HG03108 (cell line): Measurements from ENCODE around the gene GTF2A2.

Experiments used
- ATAC-seq: cut with Tn5 transposase; IDR thresholded peaks from one replicate; pipeline ENCODE4 v1.9.1; 2021; ENCODE audit warnings: moderate library complexity; ENCODE audit not compliant: unreplicated experiment

The GTF2A2 gene

DNA sequence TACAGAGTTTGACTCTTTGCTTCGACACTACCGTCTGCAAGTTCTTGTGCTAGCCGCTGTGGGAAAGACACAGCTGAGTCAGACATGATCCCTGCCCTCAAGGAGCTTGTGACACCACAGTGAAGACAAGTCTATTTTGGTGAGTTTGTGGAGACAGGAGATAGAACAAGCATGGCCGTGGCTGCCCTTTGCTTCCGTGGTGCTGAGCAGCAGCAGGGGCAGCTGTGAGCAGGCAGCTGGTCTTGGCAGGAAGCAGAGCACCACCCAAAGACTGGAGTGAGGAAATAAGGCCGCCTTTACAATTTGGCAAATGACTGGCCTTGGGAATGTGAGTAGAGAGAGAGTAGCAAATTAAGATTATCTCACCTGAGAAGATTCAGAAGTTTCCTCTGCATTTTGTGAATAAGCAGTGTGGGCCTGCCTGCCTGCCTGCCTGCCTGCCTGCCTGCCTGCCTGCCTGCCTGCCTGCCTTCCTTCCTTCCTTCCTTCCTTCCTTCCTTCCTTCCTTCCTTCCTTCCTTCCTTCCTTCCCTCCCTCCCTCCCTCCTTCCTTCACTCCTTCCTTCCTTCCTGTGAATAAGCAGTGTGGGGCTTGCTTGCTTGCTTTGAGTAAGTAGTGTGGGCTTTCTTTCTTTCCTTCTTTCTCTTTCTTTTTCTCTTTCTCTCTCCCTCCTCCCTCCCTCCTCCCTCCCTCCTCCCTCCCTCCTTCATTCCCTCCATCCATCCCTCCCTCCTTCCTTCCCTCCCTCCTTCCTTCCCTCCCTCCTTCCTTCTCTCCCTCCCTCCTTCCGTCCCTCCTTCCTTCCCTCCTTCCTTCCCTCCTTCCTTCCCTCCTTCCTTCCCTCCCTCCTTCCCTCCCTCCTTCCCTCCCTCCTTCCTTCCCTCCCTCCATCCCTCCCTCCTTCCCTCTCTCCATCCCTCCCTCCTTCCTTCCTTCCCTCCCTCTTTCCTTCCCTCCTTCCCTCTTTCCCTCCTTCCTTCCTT is 47.3 kb downstream of the GTF2A2 start:
- ATAC-seq: no peak

DNA sequence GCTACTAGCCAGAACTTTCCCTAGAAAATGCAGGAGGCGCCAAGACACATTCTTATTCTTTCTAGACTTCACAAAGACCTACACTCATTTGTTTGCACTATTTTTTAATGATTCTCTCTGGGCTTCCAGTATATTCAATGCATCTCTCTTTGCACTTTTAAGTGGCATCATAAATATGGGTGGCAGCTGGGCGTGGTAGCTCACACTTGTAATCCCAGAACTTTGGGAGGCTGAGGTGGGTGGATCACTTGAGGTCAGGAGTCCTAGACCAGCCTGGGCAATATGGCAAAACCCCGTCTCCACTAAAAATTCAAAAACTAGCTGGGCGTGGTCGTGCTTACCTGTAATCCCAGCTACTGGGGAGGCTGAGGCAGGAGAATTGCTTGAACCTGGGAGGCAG is 51.3 kb downstream of the GTF2A2 start:
- ATAC-seq: no peak

DNA sequence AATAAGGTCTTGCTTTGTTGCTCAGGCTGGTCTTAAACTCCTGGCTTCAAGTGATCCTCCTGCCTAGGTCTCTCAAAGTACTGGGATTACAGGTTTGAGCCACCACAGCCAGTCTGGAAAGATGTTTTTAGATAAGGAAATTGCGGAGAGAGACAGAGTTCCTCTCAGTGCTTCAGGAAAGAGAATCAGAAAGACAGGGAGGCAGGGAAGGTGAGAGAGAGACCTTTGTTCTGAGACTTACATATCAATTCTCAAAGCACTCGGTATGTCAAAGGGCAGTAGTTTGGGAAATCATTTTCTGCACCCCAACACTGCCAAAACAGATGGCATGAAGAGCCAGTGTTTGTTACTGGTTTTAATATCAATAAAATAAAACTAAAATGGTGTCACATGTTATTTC is 58.9 kb downstream of the GTF2A2 start:
- no peak for ATAC-seq

DNA sequence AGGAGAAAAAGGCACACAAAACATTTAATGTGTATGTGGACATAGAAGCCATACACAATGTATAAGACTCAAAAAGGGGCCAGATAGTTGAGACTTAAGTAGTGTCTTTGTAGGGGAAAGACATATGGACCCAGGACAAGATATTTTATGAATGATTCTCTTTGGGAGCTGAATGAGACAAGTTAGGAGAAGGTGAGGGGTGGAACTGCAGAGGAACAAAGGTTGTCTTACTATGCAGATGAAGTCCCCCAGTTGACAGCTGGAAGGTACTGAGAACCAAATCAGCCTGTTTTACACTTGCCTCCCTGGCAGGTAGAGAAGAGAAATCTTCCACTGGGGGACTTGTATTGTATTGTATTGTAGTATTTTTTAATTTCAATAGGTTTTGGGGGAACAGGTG is 60.7 kb downstream of the GTF2A2 start:
- ATAC-seq: no peak

DNA sequence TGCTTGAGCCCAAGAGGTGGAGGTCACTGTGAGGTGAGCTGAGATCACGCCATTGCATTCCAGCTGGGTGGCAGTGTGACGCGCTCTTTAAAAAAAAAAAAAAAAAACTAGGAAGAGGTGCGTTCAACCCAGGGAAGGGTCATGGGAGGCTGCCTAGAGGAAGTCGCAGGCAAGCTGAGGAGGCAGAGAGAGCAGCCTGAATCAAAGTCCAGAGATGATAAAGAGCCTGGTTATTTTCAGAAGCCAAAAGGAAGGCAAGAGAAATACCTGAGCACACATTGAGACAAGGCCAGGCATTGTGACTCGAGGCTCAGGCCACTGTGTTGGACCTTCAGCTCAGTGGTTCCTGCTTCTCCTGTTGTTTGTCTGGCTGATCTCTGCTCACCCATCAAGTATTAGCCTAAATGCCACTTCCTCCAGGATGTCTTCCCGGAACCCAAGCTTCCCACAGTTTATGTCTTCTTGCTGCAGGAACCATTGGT is 61.8 kb downstream of the GTF2A2 start:
- no peak for ATAC-seq

DNA sequence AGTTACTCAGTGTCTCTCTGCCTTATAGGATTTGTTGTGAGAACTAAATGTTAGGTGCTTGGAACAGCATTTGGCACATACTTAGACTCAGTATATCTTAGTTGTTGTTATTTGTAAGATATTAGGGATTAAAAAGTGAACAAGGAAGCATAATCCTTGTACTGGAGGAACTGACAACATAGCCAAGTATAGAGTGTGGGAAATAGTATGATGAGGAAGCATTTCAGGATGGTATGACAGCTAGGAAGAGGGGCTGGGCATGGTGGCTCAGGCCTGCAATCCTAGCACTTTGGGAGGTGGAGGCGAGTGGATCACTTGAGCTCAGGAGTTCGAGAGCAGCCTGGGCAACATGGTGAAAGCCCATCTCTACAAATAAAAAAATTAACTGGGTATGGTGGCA is 62.3 kb downstream of the GTF2A2 start:
- ATAC-seq: no peak

DNA sequence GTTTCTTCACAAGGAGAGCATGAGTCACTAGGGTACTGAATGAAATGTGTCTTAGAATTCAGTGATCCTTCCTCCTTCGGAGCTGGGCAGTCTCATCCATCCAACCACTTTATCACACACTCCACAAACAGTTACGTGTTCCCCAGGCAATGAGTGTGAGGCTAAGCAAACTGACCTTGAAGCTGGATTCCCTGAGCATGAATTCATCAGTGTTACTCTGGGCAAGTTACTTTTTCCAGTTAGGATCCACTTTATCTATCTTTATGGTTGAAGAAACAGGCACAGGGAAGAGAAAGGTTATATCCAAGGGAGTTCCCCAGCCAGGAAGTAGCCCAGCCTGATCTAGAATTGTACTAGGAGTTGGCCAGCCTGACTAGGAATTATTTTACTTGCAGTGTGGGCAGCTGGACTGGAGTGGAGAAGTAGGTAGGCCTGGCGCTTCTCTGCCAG is 62.8 kb downstream of the GTF2A2 start:
- ATAC-seq: no peak

DNA sequence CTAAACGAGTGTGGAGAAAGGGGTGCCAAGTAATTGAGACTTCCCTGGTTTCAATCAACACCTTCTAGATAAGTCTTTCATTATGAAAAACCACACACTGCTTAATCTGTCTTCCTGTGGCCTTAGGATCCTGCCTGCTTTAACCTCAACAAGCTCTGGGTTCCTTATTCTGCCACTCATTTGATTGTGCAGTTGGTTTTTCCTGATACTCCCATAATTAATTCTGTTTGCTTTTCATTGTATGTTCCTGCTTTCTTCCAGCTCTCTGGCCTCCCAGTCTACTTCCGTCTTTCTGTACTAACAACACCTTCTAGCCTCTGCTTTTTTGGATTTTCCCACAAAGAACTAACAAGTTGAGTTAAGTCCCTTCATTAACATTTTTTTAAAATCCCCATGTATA is 66.0 kb downstream of the GTF2A2 start:
- ATAC-seq: no peak

DNA sequence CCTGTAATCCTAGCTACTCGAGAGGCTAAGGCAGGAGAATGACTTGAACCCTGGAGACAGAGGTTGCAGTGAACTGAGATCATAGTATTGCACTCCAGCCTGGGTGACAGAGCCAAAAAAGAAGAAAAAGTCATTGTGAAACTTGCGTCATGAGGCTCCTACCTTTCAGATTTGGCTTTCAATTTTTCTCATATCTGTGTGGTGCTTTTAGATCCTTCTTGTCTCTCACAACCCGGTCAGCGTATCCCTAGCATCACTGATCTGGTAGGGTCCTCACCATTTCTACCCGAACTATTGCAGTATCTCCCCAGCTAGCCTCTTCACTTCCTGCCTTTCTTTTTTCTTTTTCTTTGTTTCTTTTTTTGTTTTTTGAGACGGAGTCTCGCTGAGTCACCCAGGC is 67.3 kb downstream of the GTF2A2 start:
- no peak for ATAC-seq
